ENCODE results near the gene TNFAIP3.

TNFAIP3 gene

GRCh38 chr6:137903274-137903932 is 36.3 kb downstream of the TNFAIP3 start:
- no peak for DNase-seq (ENCODE audit: low read depth)

GRCh38 chr6:137903933-137904821 is 37.1 kb downstream of the TNFAIP3 start:
- no peak for DNase-seq (ENCODE audit: low read depth)

GRCh38 chr6:137904822-137905617 is 38.0 kb downstream of the TNFAIP3 start:
- no peak for DNase-seq (ENCODE audit: low read depth)

- DNase-seq (ENCODE audit: low read depth): no peak
These were observed 39.0 kb downstream of the TNFAIP3 start for GRCh38 chr6:137906020-137906472.

- no peak for DNase-seq (ENCODE audit: low read depth)
These were observed 40.1 kb downstream of the TNFAIP3 start for GRCh38 chr6:137907170-137907569.

- no peak for DNase-seq (ENCODE audit: low read depth)
These were observed 42.5 kb downstream of the TNFAIP3 start for GRCh38 chr6:137909533-137909932.

- DNase-seq (ENCODE audit: low read depth): no peak
These were observed 43.4 kb downstream of the TNFAIP3 start for GRCh38 chr6:137910424-137910834.

GRCh38 chr6:137910843-137911456 is 43.9 kb downstream of the TNFAIP3 start:
- DNase-seq (ENCODE audit: low read depth): no peak

- DNase-seq (ENCODE audit: low read depth): no peak
These were observed 44.7 kb downstream of the TNFAIP3 start for GRCh38 chr6:137911675-137912191.

- DNase-seq (ENCODE audit: low read depth): no peak
These were observed 45.8 kb downstream of the TNFAIP3 start for GRCh38 chr6:137912813-137913212.

- no peak for DNase-seq (ENCODE audit: low read depth)
These were observed 46.4 kb downstream of the TNFAIP3 start for GRCh38 chr6:137913434-137913833.

GRCh38 chr6:137913996-137914529 is 47.0 kb downstream of the TNFAIP3 start:
- DNase-seq (ENCODE audit: low read depth): no peak

GRCh38 chr6:137914530-137915193 is 47.6 kb downstream of the TNFAIP3 start:
- no peak for DNase-seq (ENCODE audit: low read depth)

GRCh38 chr6:137915790-137916189 is 48.7 kb downstream of the TNFAIP3 start:
- no peak for DNase-seq (ENCODE audit: low read depth)

GRCh38 chr6:137917551-137918325 is 50.7 kb downstream of the TNFAIP3 start:
- no peak for DNase-seq (ENCODE audit: low read depth)

- no peak for DNase-seq (ENCODE audit: low read depth)
These were observed 52.4 kb downstream of the TNFAIP3 start for GRCh38 chr6:137919502-137919823.

GRCh38 chr6:137919837-137920730 is 53.0 kb downstream of the TNFAIP3 start:
- no peak for DNase-seq (ENCODE audit: low read depth)

GRCh38 chr6:137921823-137922222 is 54.8 kb downstream of the TNFAIP3 start:
- no peak for DNase-seq (ENCODE audit: low read depth)

All from HS-5 (cell line).